Mucosa of descending colon (tissue), 3 donors: Measurements from ENCODE around the gene ZBED4. TPM values are rescaled to one million over a fixed set of nuclear protein-coding genes. Genes with fewer than 3 reads are reported as not detected.

Source experiments
- ATAC-seq: fragments of 200-7000 bp; cut with Tn5 transposase; one replicate; pipeline ENCODE4 v1.9.1; 2020; ENCODE audit warnings: mild to moderate bottlenecking, moderate library complexity
- DNase-seq, 3 donors: peaks; one replicate each; pipeline ENCODE4 v3.0.0-alpha.2; 2020
- H3K36me3 ChIP-seq: fragments of 200-600 bp; one replicate; pipeline ENCODE4 v1.8.0; 2021; ENCODE audit warnings: low read depth, mild to moderate bottlenecking
- H3K4me1 ChIP-seq: fragments of 200-600 bp; one replicate; pipeline ENCODE4 v1.8.0; 2021; ENCODE audit warnings: low read depth, mild to moderate bottlenecking
- H3K4me3 ChIP-seq: fragments of 200-600 bp; one replicate; pipeline ENCODE4 v1.8.0; 2021; ENCODE audit warnings: mild to moderate bottlenecking
- H3K9me3 ChIP-seq: fragments of 200-600 bp; one replicate; pipeline ENCODE4 v1.8.0; 2021; ENCODE audit warnings: mild to moderate bottlenecking
- CTCF ChIP-seq: fragments of 200-600 bp; IDR thresholded peaks from one replicate; pipeline ENCODE4 v1.8.0; 2022; ENCODE audit warnings: antibody characterized with exemption, mild to moderate bottlenecking
- intact Hi-C, 2 donors: fragments of 100-400 bp; cut with DNase I in 1 of 2; cut with micrococcal nuclease in 1 of 2; formaldehyde crosslinking; loops; one replicate each; pipeline versions ENCODE4 v1.11.0 to v1.11.1; 2022; cut with DNase I, micrococcal nuclease
- total RNA-seq, 3 donors: library from RNA; stranded (reverse); fragmentation: NEBNext Ultra II Directional in 2 of 3; extraction: Animal tissue kit (Norgen Biotek cat#: 25700) in 2 of 3; gene quantifications; one replicate each; pipeline versions ENCODE4 v1.2.1 to v1.2.4, GENCODE V29; 2021 to 2023
- donor health status: DM: no; HTN: no; CAD: no; lungs with moderate emphysema.
- donor health status: DM: no; HTN: no; CAD: no.
- donor health status: DM: no; HTN: yes; CAD: no.

The ZBED4 gene
- total RNA-seq, 3 donors from 2014 or later = 13.7 to 18.2 (median 18.1) TPM

GRCh38 chr22:49892226-49892899 is 38.7 kb downstream of the ZBED4 start:
- intact Hi-C loops = no loop called here
- H3K36me3 ChIP-seq = no peaks in the 10 kb centered on the region
- ATAC-seq (no peak), DNase-seq (no peak)
- peaks cover 4% of the 10 kb centered on the region for H3K9me3 ChIP-seq
- H3K4me3 ChIP-seq = no peak overlapping the region
- H3K4me1 ChIP-seq = no peaks in the 10 kb centered on the region
- TF ChIP-seq CTCF = no peak

- peaks cover 4% of the 10 kb centered on the region for H3K9me3 ChIP-seq
- intact Hi-C loops = no loop called here
- no peaks in the 10 kb centered on the region for H3K36me3 ChIP-seq
- no peak for TF ChIP-seq CTCF
- DNase-seq (no peak), ATAC-seq (no peak)
- no peaks in the 10 kb centered on the region for H3K4me1 ChIP-seq
- no peak overlapping the region for H3K4me3 ChIP-seq
Observed at GRCh38 chr22:49893025-49893424, 39.4 kb downstream of the ZBED4 start.

GRCh38 chr22:49894322-49895054 is 40.8 kb downstream of the ZBED4 start:
- no peak for TF ChIP-seq CTCF
- Histone ChIP-seq H3K4me1 (no peaks in the 10 kb centered on the region), H3K4me3 (no peak overlapping the region), H3K36me3 (no peaks in the 10 kb centered on the region), H3K9me3 (no peaks in the 10 kb centered on the region)
- ATAC-seq (peak; percentile 15), DNase-seq (no peak)
- intact Hi-C loops = no loop called here

GRCh38 chr22:49896201-49896600 is 42.6 kb downstream of the ZBED4 start:
- H3K36me3 ChIP-seq = no peaks in the 10 kb centered on the region
- ATAC-seq = no peak
- H3K4me1 ChIP-seq = no peaks in the 10 kb centered on the region
- intact Hi-C loops = no loop called here
- no peak for TF ChIP-seq CTCF
- no peak for DNase-seq
- H3K9me3 ChIP-seq = no peaks in the 10 kb centered on the region
- no peak overlapping the region for H3K4me3 ChIP-seq

- Histone ChIP-seq H3K9me3 (no peaks in the 10 kb centered on the region), H3K4me1 (no peaks in the 10 kb centered on the region), H3K4me3 (no peak overlapping the region), H3K36me3 (no peaks in the 10 kb centered on the region)
- ATAC-seq (no peak), DNase-seq (no peak)
- TF ChIP-seq CTCF = no peak
- intact Hi-C loops = no loop called here
Observed at GRCh38 chr22:49897015-49897684, 43.5 kb downstream of the ZBED4 start.
